NCI-H510A (cell line): ENCODE data around the gene DLEC1.
"Not testable (repeated sequence)": the region's sequence is repeated elsewhere in the genome, so short reads cannot be mapped to it uniquely, and the experiment has no call there.

Experiments
- DNase-seq: peaks from one replicate; lab custom pipeline; 2025; lab: John Stamatoyannopoulos, UW

DLEC1 gene

GRCh38 chr3:38120693-38121450, 81.9 kb downstream of the DLEC1 start:
- no peak for DNase-seq

- DNase-seq: no peak
Measured at GRCh38 chr3:38121451-38121831, 82.4 kb downstream of the DLEC1 start.

- no peak for DNase-seq
Measured at GRCh38 chr3:38121832-38122461, 82.9 kb downstream of the DLEC1 start.

- no peak for DNase-seq
Measured at GRCh38 chr3:38122712-38123290, 83.8 kb downstream of the DLEC1 start.

GRCh38 chr3:38124324-38125122, 85.5 kb downstream of the DLEC1 start:
- DNase-seq: no peak

GRCh38 chr3:38125305-38126120, 86.5 kb downstream of the DLEC1 start:
- DNase-seq: no peak

- DNase-seq: no peak
Measured at GRCh38 chr3:38126121-38126892, 87.3 kb downstream of the DLEC1 start.

DNA sequence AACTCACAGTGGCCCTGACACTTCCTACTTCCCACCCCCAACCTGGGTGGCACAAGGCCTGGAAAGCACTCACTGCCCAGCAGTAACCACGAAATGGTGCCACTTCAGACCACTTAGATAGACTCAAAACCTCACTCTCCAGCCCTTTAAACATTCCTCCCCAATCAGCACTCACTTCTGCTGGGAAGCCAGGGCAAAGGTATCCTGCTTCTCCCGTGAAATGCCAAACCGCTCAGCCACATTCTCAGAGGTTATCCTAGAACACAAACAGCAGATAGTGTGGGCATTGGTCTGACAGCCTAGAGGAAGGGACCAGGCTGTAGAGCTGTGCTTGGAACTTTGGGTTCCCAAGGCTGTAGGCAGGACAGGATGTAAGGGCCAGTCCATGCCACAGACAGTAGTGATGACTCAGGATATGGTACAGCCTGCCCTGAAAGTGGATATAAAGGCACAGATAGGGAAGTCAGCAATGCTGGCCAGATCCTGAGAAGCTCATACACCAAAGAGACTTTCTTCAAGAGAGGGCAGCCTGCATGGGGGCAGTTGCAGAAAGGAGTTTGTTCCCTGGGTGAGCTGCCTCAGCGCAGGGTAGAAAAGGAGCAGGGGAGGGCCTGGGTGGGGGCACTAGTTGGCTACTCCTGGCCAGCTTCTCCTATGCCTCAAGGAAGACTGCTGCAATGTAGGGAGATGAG, 88.7 kb downstream of the DLEC1 start:
- no peak for DNase-seq

DNA sequence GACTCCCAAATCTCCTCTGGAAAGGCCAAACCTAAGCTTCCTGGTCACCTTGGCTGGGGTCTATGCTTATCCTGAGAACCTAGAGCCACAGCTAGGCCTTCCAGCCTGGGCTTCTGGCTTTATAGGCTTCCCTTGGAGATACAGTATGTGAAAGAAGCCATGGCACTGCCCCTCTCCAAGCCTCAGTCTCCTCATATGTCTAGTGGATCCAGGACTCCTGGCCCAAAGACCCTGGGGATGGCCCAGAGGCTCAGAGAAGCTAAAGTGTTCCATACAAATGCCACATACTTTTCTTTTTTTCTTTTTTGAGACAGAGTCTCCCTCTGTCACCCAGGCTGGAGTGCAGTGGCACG, 89.3 kb downstream of the DLEC1 start:
- DNase-seq: no peak

DNA sequence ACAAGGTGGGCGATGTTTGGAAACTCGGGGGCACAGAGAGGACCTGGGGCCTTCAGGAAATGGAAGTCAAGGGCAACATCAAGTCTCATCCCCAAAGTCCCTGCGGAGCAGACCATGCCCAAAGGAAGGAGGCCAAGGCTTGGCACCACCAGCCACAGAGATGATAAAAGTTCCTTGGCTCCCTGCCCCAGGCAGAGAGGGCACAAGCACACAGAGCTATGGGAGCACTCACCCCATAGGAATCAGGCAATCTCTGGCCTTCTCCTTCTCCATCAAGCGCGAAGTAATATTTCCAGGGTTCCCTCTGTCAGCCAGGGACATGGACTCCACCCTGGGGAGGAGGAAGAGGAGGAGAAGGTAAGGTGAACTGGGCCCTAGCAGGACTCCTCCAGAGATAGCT, 90.0 kb downstream of the DLEC1 start:
- no peak for DNase-seq

DNA sequence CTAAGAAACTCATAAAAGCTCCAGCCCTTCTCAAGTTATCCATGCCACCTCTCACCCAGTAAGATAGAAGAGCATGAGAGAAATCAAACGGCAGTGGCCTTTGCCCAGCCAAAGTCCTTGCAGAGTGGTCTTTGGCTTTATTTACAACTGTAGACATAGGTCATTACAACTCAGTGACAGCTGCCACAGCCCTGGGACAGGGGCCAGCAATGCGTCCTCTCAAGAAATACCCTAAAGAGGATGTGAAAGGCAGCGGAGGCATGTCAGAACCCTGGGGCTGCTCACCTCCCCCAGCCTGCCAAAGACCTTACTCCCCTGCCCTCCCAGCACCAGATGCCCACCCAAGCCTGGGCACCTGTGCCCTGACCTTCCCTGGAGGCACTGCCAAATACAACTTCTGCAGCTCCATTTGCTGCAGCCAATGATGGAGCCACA, 91.6 kb downstream of the DLEC1 start:
- no peak for DNase-seq

DNA sequence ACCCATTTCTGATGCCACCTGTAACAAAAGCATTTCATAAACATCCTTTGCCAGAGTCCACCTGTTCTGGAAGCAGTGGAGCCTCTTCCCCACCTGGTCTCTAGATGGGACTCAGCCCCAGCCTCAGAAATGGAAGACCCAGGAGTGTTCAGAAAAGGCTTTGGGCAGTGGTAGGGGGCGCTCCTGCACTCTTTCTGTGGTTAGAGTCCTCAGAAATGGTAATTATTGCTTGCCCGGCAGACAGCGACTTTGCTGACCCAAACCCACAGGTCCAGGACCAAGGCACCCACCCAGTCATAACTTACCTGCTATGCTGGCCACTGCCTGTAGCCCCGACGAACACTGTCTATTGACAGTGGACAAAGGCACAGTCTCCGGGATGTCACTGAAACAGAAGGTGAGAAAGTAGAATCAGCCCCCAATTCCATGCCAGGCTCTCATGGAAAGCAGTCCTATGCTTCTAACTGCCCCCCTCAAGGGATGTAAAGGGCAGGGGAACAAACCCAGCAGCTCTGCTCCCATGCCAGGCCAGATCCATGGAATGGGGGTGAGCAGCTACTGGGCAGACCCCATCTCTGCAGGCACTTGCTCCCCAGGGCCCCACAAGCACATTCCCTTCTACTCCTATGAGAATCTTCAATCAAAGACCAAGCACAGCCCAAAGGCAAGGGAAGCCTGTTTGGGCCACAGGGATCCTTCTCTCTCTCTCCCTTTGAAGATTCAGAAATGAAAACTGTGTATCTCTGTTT, 92.8 kb downstream of the DLEC1 start:
- DNase-seq: no peak

- DNase-seq: no peak
Measured at GRCh38 chr3:38133209-38133556, 94.2 kb downstream of the DLEC1 start.

- DNase-seq: no peak
Measured at GRCh38 chr3:38133557-38134405, 94.8 kb downstream of the DLEC1 start.

GRCh38 chr3:38134517-38135143, 95.6 kb downstream of the DLEC1 start:
- not testable (repeated sequence) for DNase-seq

DNA sequence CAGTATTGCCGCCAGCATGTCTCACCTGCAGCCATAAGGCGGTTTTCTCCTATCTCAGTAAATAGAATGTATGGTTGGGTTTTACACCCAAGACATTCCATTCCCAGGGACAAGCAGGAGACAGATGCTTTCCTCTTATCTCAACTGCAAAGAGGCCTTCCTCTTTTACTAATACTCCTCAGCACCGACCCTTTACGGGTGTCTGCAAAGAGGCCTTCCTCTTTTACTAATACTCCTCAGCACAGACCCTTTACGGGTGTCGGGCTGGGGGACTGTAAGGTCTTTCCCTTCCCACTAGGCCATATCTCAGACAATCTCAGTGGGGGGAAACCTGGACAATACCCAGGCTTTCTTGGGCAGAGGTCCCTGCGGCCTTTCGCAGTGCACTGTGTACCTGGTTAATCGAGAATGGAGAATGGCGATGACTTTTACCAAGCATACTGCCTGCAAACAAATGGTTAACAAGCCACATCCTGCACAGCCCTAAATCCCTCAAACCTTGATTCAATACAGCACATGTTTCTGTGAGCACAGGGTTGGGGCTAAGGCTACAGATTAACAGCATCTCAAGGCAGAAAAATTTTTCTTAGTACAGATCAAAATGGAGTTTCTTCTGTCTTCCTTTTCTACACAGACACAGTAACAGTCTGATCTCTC, 96.7 kb downstream of the DLEC1 start:
- DNase-seq: not testable (repeated sequence)

DNA sequence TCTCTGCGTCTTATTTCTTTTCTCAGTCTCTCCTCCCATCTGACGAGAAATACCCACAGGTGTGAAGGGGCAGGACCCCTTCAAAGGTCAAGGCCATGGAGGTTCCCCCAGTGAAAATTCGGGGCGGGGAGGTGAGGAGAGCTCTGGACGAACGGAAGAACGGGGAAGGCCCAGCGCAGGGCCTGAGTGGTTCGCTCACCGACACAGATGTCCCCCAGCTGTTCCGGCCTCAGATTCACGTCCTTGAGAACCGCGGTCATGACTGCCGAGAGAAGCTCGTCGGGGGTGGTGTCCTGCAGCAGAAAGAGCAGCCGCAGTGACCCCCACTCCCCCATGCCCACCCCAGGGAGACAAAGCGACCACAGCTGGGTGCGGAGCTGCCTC, 97.4 kb downstream of the DLEC1 start:
- DNase-seq: no peak
